NCI-H1436 (cell line): ENCODE results near the gene VN1R5.
"Not testable (repeated sequence)": the region's sequence is repeated elsewhere in the genome, so short reads cannot be mapped to it uniquely, and the experiment has no call there.

Experiments
- DNase-seq: peaks from one replicate; lab custom pipeline; 2025; lab: John Stamatoyannopoulos, UW

The VN1R5 gene

GRCh38 chr1:247273013-247273412 lies 17.1 kb downstream of the VN1R5 start:
- no peak for DNase-seq

GRCh38 chr1:247274605-247275256 lies 18.9 kb downstream of the VN1R5 start:
- no peak for DNase-seq

GRCh38 chr1:247277191-247277590 lies 21.3 kb downstream of the VN1R5 start:
- DNase-seq = no peak

- DNase-seq = no peak
Measured at GRCh38 chr1:247281001-247281574, 25.2 kb downstream of the VN1R5 start.

GRCh38 chr1:247286134-247286670 lies 30.3 kb downstream of the VN1R5 start:
- DNase-seq = no peak

- DNase-seq = no peak
Measured at GRCh38 chr1:247287460-247287859, 31.6 kb downstream of the VN1R5 start.

- DNase-seq = no peak
Measured at GRCh38 chr1:247288341-247288740, 32.5 kb downstream of the VN1R5 start.

- DNase-seq = not testable (repeated sequence)
Measured at GRCh38 chr1:247289274-247289892, 33.5 kb downstream of the VN1R5 start.

GRCh38 chr1:247290576-247290975 lies 34.7 kb downstream of the VN1R5 start:
- no peak for DNase-seq

- DNase-seq = no peak
Measured at GRCh38 chr1:247291161-247291560, 35.3 kb downstream of the VN1R5 start.

- DNase-seq = no peak
Measured at GRCh38 chr1:247291833-247292561, 36.1 kb downstream of the VN1R5 start.

GRCh38 chr1:247293047-247293446 lies 37.2 kb downstream of the VN1R5 start:
- DNase-seq = no peak

GRCh38 chr1:247294282-247294681 lies 38.4 kb downstream of the VN1R5 start:
- no peak for DNase-seq

GRCh38 chr1:247295274-247295684 lies 39.4 kb downstream of the VN1R5 start:
- DNase-seq = no peak

- no peak for DNase-seq
Measured at GRCh38 chr1:247295746-247296145, 39.9 kb downstream of the VN1R5 start.

- no peak for DNase-seq
Measured at GRCh38 chr1:247296599-247297180, 40.8 kb downstream of the VN1R5 start.

GRCh38 chr1:247297263-247298123 lies 41.6 kb downstream of the VN1R5 start:
- no peak for DNase-seq

GRCh38 chr1:247298124-247298481 lies 42.2 kb downstream of the VN1R5 start:
- no peak for DNase-seq

GRCh38 chr1:247298701-247299100 lies 42.8 kb downstream of the VN1R5 start:
- DNase-seq = no peak

GRCh38 chr1:247299723-247300381 lies 44.0 kb downstream of the VN1R5 start:
- no peak for DNase-seq
